ENCODE results near the gene SPTLC2.

DNA sequence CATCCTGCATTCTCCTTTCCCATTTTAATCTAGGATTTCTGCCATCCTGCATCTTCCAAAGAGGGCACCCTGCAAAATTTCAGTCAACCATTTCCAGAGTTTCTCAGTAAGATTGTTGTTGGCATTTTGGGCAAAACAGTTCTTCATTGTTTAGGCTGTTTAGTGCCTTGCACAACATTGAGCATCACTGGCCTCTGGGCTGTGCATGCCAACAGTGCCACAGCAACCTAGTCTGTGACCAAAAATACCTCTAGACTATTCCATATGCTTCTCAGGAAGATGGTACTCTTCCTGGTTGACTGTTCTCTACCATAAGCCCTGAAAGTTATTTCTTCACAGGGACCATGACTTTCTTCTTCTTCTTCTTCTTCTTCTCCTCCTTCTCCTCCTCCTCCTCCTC, 85.4 kb downstream of the SPTLC2 start:
- no peak for TF ChIP-seq CTCF (IDR thresholded peaks at IDR 0.05; ENCODE audit: low read length)
- TF ChIP-seq EZH2 (optimal IDR thresholded peaks at IDR 0.05; ENCODE audit: low read depth, low read length): no peak
